ENCODE data around the gene DIAPH2.

The DIAPH2 gene

DNA sequence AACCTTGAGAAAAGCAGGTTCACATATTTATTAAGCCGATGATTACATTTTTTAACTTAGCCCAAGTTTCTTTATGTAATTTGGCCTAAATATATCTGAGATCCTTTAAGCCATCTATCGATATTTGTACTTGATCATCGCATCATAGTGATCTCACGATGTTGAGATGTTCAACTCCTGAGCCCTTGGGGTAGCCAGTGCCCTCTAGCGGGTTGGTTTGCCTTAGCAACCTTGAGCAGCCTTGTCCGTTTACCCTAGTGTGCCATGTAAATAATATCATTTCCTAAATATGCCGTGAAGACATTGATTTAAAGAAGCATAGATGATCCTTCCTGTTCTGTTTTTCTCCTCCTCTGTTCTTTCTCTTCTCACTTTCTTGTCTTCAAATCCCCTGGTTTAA, 631.3 kb downstream of the DIAPH2 start:
- no peak for ATAC-seq

DNA sequence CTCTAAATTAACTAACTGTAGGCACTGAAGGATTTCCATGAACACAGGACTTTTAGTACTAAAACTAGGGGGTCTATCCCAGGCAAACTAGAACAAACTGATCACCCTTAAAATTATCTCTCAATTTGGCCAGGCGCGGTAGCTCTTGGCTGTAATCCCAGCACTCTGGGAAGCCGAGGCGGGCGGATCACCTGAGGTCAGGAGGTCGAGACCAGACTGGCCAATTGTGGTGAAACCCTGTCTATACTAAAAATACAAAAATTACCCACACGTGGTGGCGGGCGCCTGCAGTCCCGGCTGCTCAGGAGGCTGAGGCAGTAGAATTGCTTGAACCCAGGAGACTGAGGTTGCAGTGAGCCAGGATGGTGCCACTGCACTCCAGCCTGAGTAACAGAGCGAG, 635.7 kb downstream of the DIAPH2 start:
- ATAC-seq, result no peak

DNA sequence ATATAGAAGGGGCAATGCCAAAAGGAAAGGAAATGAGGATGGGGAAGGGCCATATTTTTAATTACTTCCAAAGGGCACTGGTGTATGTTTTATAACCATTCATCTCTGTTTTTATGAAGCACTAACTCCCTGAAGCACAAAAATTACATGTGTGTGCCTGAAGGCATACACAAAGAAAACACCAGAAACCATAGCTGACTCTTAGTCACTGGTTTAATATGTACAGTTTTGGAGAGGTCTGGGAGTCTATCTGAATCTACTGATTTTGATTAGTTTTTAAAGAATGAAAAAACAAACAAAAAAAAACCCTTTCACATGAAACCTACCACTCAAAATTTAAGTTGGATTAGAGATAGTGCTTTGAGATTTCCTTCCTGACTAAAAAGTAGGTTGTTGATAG, 637.8 kb downstream of the DIAPH2 start:
- ATAC-seq, result no peak

DNA sequence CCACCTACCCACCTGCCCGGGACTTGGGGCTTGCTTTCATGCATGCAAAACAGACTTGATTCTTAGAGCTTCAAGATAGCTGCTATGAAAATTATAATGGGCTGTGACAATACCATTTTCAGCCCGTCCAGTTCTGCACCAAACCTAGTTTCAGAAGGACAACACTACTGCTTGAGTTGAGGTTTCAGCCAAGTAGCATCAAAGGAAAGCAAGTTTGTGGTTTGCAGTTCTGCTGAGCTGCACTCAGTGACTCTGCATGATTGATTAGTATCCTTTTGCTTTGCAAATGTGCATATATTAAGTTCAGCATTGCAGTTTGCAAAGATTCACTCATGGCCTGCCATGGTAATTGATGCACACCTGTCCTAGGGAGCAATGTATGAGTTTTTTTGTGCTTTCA, 641.8 kb downstream of the DIAPH2 start:
- ATAC-seq, result no peak

DNA sequence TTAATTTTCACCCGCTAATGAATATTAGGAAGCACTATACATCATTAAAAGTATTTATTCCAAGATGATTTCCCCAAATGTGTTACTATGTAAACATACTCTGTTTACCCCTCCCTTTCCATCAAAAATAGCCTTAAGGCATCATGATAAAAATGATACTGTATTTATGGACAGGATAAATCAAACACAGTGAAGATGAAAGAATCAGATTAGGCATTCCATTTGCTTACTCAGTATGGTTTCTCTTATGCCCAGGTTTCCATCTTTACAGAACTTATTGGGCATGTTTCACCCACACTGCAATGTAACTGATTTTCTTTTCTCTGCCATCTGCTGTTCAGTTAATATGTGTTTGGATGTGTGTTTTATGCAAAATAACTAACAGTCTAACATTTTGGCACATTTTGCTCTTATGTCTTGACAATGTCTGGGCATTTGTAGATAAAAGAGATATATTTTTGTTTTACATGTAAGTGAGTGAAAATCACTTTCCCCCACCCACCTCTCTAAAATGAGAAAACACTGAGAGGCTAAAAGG, 644.3 kb downstream of the DIAPH2 start:
- ATAC-seq, result no peak

DNA sequence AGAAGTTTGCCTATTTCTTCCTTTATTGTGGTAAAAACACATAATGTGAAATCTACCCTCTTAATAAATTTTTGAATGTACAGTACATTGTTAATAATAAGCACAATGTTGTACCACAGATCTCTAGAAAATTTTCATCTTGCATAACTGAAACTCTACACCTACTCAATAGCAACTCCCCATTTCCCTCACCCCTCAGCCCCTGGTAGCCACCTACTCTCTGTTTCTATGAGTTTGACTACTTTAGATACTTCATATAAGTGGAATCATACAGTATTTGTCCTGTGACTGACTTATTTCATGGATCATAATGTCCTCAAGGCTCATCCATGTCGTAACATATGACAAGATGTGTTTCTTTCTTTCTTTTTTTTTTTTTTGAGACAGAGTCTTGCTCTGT, 645.5 kb downstream of the DIAPH2 start:
- ATAC-seq, result no peak

DNA sequence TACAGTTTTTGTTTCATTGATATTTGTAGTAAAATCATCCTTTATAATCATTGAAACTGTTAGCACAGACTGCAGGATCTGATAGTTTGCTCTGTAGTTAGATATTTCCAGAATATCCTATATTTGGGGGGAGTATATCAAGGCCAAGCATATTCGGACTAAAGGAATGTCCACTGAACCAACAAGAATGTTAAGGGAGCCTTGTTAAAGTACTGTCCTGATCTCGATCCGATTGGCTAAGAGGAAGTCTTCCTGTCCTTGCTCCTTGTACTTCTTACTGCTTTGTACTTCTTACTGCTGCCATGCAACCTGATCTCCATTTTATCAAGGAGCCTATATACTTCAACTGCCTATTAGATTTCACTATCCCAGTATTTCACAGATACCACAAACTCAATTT, 648.3 kb downstream of the DIAPH2 start:
- no peak for ATAC-seq

DNA sequence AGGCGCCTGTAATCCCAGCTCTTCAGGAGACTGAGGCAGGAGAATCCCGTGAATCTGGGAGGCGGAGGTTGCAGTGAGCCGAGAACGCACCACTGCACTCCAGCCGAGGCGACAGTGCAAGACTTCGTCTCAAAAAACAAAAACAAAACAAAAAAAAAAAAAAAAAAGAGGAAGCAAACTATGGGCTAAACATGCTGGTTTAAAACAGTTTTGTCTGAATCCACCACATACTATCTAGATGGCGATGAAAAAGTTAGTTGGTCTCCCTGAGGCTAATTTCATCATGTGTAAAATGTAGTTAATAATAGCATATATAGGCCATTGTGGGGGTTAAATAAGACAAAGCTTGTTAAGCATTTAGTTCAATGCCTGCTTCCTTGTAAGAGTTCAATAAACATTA, 650.2 kb downstream of the DIAPH2 start:
- ATAC-seq, result no peak

DNA sequence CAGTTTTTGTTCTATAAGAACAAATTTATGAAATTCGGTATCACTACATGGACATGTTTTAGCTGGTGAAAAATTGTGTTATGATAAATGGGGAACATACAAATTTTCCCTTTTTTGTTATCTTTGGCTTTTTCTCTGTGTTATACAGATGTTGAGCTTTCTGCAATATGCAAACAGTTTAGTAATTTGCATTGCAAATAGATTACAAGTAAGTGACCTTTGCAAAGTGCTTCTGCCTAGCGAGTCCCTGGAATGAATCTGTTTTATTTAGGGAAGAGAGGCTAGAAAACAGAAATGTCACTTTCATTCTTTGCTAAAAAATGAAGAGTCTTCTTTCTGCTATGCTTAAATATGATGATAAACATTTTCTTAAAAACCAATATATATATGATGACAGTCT, 660.1 kb downstream of the DIAPH2 start:
- ATAC-seq, result no peak

DNA sequence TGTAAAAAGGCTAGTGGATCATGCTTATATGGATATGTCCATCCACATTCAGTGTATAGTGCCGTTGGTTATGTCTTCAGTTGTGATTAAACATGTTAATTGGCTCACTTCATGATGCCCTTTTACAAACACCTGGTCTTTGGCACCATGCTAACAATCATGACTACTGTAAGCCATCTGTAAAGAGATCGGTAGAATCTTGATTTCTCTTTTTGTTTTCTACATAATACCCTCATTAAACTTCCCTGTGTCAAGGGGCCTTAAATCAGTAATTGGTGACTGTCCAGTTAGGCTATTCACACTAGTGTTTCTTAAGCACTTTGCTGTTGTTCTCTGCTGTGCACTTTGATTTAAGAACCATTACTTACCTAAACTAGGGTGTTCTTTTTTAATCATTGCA, 674.3 kb downstream of the DIAPH2 start:
- ATAC-seq, result no peak

DNA sequence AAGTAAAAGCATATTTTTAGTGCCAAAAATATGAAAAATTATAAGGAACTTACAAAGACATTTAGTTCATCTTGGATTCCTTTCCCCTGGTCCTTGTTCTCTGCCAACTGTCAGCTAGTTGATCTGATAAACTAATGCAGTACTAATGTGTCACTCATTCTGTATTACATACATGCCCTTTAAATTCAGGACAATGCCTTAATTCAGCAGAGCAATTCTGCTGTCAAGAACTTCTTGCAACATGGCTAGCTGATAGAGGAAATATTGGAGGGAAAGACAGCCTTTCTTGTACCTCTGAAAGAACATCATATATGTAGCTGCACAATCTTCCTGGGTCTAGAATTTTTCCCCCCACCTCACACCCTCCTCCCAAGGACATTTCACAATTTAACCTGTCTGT, 679.2 kb downstream of the DIAPH2 start:
- no peak for ATAC-seq

DNA sequence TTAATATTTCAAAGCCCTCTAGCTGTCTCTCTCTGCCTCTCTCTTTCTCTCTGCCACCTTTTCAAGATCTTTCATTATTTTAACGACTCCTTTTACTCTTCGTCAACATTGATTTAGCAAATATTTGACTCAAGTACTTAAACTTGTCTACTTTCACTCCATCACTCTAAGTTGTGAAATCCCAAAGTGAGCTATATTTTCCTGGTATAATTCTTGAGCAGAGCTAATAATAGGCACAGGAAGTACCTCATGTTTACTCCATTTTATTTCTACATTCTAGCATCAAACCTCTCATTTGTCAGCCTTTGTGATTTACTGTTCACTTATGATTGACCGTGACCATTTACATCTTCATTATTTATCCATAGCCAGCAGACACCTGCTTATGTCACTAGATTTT, 681.6 kb downstream of the DIAPH2 start:
- no peak for ATAC-seq

DNA sequence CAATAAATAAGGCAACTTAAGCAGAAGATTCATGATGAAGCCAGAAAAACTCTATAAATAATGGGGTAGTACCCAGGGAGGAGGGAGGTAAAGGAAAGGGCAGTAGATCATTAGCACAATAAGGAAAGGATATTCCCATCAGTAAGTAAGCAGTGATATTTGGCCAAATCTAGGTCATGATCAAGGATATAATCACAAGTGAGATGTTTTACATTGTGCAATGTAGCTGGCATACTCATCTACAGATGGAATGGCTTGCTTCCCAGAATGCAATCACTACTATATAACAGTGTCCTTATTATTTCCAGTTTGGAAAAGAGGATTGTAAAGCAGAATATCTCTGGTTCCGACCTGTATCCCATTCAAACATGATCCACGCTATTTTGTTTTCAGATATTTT, 682.5 kb downstream of the DIAPH2 start:
- ATAC-seq, result no peak

DNA sequence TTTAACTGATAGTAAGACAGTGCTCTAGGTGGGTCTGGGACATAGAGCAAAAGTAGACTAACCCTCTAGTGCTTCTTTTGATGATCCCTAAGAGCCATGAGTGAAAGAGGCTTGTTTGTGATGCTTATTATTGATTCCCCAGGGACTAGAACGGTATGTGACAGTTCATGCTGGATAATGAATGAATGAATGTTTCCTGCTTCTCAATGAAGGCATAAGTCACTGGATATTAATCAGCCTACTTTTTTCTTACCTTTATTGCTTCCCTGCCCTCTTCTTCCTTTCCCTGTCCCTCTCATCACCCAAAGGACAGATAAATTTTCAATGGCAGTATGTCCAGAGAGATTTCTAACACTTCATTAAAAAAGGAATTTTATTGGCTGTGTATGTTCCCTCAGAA, 685.3 kb downstream of the DIAPH2 start:
- ATAC-seq, result no peak

DNA sequence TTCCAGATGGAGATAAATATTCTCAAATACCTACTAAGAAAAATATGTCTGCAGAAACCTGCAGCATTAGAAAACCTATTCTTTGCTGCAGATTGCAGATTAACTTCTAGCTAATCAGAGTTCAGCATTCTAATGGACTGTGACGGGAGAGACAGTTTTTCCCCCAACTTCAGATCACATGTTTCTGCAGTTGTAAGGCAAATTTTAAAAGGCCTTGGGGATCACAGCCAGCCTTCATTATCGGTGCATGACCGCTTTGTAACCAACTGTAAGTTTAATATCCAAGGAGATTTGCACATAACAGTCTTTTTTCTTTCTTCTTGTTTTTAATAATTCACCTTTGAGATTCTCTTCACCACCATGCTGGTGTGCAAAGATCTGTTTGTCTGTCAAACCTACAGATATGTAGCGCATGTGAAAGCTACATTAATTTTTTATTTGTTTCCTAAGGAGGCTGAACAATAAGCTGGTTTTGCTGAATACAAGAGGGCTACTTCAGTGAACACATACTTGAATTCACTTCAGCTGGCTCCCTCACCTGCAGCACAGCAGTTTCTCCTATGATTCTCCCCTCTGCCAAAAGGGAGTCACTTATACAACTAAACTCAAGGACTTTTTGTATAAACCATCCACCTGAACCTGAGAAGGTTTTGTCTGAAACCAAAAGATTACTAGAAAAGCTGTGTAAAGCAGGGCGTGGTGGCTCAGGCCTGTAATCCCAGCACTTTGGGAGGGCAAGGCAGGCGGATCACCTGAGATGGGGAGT, 687.5 kb downstream of the DIAPH2 start:
- no peak for ATAC-seq

DNA sequence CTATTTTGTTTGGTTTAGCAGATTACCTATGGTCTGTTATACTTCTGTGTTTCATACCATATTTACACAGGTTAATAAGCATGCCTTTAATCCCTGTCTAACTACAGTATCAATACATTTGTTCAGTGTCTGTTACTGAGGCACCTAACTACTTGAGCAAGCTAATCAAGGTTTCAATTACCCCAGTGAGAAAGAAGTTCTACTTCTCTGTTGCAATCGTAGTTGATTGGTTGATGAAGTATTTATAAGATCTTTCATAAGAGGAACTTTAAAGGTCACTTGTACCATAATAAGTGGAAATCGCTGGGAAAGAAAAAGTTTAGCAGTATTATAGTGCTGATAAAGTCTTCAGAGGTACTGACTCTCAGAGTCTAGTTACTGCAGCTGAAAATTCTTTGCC, 689.6 kb downstream of the DIAPH2 start:
- ATAC-seq, result no peak

DNA sequence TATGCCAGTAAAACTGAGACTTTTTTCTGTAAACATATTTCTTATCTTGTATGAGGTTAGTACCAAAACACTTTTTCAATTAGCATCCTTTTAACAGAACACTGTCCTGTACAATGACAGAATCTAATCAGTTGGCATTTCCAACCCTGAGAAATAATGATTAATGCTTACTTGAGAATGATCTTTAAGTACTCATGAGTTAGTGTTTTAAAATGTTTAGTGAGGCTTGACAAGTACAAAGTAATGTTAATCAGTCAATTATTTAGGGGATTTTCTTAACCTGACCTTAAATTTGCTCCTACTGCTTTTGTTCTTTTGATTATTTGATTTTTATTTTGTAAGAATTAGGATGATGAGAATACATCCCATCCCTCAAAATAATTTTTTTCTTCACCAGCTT, 695.6 kb downstream of the DIAPH2 start:
- ATAC-seq, result no peak

DNA sequence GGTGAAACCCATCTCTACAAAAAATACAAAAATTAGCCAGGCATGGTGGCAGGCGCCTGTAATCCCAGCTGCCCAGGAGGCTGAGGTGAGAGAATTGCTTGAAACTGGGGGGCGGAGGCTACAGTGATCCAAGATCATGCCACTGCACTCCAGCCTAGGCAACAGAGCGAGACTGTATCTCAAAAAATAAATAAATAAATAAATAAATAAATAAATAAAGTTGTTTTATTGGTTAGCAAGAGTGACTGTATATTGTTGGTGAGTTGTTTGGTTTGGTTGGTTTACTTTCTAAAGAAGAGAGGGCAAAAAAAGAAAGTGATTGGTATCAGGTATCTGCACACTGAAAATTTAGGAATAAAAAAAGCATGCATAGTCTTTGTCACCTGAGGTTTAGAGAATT, 700.0 kb downstream of the DIAPH2 start:
- no peak for ATAC-seq

DNA sequence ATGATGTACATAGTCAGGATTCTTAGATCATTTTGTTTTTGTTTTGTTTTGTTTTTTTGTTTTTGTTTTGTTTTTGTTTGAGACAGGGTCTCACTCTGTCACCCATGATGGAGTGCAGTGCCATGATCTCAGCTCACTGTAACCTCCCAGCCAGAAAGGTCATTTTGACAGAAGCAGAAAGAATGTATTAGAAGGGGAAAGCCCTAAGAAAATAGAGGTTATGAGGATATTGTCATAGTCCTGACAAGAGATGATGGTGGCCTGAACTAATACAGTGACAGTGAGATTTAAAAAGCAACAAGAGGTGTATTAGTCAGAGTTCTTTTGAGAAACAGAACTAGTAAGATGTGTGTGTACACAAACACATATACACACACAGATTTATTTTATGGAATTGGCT, 702.4 kb downstream of the DIAPH2 start:
- ATAC-seq, result no peak

DNA sequence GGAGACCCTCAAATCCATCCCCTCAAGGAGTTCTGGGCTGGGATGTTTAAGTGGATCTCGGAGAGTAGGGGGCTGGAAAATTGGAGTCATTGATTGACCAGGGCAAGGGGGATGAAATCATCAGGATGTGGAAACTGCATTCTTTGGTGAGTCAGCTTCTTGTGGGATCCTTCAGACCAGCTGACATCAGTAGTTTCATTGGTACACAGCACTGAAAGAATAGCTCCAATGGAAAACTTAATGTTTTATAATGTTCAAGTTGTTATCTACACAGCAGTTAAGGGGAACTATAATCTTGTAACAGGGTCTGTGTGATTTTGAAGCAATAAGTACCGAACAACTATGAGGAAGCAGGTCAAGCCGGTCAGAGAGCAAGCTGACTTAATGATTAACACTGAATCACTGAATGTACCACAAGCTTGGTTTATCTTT, 705.1 kb downstream of the DIAPH2 start:
- ATAC-seq, result no peak

DNA sequence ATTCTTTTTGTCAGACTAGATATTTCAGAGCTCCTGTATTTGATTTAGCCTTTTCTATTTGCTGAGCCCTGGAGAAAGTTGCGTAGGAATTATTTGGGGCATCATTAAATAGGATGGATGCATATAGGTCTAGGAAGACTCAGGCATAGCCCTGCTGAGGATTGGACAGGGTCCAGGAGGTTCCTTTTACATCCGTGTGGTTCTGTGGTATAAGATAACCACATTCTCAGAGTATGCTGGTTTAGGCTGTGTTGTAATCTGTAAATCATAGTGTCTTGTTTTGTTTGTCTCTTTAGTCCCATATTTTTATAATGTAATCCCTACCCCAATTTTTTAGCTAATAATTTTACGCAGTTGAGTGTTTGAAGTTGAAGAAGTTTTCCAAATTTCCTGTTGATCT, 712.7 kb downstream of the DIAPH2 start:
- ATAC-seq, result no peak

DNA sequence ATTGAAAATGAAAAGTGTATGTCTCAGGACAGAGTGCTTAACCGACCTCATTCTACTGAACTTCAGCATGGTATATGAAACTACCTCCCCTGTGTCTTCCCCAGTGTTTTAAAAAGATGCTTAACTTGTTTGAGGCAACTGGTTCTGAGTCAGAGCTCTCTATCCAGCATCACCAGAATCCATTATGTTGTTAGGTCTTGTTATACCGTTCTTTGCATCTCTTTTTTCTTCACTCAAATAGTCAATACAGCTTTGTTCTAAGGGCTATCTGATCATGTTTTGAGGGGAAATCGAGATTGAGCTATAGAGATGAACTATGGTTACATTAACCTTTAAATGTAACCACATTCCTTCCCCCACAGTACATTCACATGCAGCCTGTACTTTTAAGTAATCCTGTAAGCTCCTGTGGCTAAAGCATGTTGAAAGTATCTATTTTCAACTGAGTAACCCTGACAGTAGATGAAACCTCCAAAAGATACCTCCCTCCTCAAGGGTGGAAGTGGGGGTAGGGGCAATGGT, 713.4 kb downstream of the DIAPH2 start:
- ATAC-seq, result peak; percentile 54 to 57

DNA sequence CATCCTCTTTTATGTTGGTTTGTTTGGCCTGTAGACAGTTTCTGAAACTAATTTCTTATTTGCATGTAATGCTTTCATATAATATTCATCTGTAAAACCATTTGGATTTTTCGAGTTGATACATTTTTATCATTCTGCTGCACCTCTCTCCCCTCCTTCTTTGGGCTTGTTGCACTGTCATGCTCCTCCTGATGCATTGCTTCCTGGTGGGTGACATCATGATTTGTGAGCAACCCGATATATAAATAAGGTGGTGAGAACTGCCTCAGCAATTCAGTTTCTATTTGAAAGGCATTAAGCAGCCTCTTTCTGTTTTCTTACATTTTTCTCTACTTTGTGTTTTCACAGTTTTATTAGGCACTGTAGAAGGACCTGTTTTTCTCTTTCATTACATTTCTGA, 714.8 kb downstream of the DIAPH2 start:
- ATAC-seq, result peak; percentile 33 to 42

DNA sequence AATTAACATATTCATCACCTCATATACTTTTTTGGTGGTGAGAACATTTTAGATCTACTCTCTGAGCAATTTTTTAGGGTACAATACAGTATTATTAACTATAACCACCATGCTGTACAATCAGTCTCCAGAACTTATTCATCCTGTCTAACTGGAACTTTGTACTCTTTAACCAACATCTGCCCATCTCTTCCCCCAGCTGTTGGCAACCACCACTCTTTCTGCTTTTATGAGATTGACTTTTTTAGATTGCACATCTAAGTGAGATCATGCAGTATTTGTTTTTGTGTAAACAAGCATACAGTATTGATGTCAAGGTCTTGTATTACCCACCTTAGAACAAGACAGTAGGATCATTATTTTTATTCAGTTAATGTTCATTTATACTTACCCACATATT, 715.9 kb downstream of the DIAPH2 start:
- ATAC-seq, result no peak

DNA sequence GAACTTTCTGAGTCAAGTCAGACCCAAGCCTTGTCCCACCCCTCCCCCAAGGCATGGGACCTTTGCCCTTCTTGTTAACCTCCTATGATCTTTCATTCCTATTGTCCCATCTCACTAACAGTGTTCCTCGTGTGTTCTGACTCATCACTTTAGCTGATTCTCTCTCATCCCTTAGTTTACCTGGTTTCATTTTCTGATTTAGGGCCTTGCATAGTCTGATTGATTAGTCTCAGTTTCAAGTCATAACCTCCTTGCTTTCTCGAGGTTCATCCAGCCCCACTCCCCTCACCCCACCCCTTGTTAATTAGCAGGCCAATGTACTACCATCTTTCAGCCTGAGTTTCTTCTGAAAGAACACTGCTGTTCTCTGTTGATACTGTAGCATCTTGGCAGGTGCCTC, 716.5 kb downstream of the DIAPH2 start:
- peak; percentile 36 to 44 for ATAC-seq
